GM12892 (cell line): ENCODE measurements around the gene RASGEF1C.

Experiments
- POLR2A ChIP-seq: IDR thresholded peaks from 2 replicates; pipeline ENCODE4 v1.6.1; 2011; ENCODE audit warnings: low read depth, low read length, control low read depth
- TAF1 ChIP-seq: IDR thresholded peaks from 2 replicates; pipeline ENCODE4 v1.6.1; 2011; ENCODE audit warnings: low read depth, mild to moderate bottlenecking, control low read depth, low read length, borderline replicate concordance

DNA sequence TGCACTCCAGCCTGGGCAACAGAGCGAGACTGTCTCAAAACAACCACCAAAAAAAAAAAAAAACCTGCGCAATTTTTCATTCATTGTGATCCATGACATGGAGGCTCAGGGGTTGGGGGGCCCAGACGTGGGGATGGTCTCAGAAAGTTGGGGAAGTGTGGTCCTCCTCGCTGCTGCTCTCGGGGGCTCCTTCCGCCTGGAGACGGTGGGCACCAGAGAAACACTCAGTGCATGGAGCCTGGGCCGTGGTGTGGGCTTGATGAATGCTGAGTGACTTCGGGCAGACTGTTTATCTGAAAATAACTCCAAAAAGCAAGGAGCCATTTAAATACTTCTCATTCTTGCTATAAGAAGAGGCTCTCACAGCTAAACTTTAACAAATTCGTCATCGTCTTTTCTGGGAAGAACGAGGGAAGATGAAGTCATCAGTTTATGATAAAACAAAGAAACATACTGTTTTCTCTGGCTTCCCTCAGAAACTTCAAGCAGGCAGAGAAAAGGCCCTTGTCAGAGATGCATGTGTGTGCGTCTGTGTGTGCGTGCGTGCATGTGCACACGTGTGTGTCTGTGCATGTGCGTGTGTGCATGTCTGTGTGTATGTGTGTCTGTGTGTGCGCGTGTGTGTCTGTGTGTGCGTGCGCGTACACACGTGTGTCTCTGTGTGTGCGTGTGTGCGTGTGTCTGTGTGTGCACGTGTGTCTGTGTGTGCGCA lies 35.0 kb downstream of the RASGEF1C start:
- TF ChIP-seq TAF1, result no peak
- no peak for TF ChIP-seq POLR2A
